Ishikawa (cell line): ENCODE data around the gene SLX4.

Experiments
- EGR1 ChIP-seq: IDR thresholded peaks from 2 replicates; pipeline ENCODE4 v1.6.1; 2012
- TCF12 ChIP-seq: IDR thresholded peaks from 2 replicates; pipeline ENCODE4 v1.6.1; 2012; ENCODE audit warnings: low read depth
- USF1 ChIP-seq: IDR thresholded peaks from 2 replicates; pipeline ENCODE4 v1.6.1; 2012
- YY1 ChIP-seq: IDR thresholded peaks from 2 replicates; pipeline ENCODE4 v1.6.1; 2012; ENCODE audit warnings: low read depth

DNA sequence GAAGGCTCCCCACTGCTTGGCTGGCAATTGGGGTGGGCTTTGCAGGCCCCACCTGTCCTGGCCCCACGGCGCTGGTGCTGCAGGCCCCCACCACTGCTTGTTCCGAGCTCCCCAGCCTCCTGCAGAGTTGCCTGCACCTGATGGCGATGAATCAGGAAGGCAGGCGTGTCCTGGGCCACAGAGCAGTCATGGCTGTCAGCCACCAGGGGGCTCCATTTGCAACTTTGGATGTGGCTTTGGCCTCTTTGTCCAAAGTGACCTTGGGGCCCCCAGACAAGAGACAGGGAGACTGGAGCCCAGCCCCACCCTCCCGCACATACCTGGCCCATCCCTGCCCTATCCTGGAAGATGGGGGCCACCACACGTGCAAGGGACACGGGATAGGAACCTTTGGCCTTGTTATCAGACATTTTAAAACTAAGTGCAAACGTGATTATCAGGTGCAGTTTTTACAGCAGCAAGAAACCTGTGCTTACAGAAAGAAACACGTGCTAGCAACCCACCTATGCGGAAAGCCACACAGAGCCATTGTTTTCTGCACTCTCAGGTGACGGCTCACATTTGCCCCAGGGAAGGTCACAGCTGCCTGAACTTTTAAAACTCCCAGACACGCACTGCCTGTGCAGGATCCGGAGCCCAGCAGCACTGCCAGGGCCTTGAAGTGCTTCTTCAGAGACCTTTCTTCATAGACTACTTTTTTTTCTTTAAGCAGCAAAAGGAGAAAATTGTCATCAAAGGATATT lies 43.0 kb upstream of the SLX4 start, which contains the start of gene DNASE1:
- 0 out of 2 replicates have a peak, but pooled peaks have one; percentile 45 for TF ChIP-seq YY1
- TF ChIP-seq TCF12: no peak
- TF ChIP-seq EGR1: no peak
- TF ChIP-seq USF1: no peak; the same call in 1 of the 2 replicates
